Mucosa of stomach (tissue), 1 donor: Measurements from ENCODE around the gene MRPL48.

Experiments used
- H3K27me3 ChIP-seq: one replicate; pipeline ENCODE4 v1.7.0; 2013; ENCODE audit warnings: mild to moderate bottlenecking, low read length; ENCODE audit not compliant: control insufficient read depth, insufficient read depth
- H3K36me3 ChIP-seq: one replicate; pipeline ENCODE4 v1.7.0; 2013; ENCODE audit warnings: low read length; ENCODE audit not compliant: control insufficient read depth, insufficient read depth
- H3K4me1 ChIP-seq: one replicate; pipeline ENCODE4 v1.7.0; 2013; ENCODE audit warnings: mild to moderate bottlenecking, low read length; ENCODE audit not compliant: control insufficient read depth, insufficient read depth
- H3K4me3 ChIP-seq: one replicate; pipeline ENCODE4 v1.7.0; 2013; ENCODE audit warnings: low read length
- H3K9ac ChIP-seq: one replicate; pipeline ENCODE4 v1.7.0; 2013; ENCODE audit warnings: mild to moderate bottlenecking, low read length, moderate library complexity
- H3K9me3 ChIP-seq: one replicate; pipeline ENCODE4 v1.7.0; 2013; ENCODE audit warnings: mild to moderate bottlenecking, low read length, moderate library complexity; ENCODE audit not compliant: control insufficient read depth
- donor health status: Pancreatic carcinoma.

Gene MRPL48

GRCh38 chr11:73808052-73808451, 20.4 kb downstream of the MRPL48 start:
- no peaks in the 10 kb centered on the region for H3K4me1 ChIP-seq
- no peaks in the 10 kb centered on the region for H3K36me3 ChIP-seq
- H3K9me3 ChIP-seq = no peaks in the 10 kb centered on the region
- H3K9ac ChIP-seq = no peak overlapping the region
- H3K27me3 ChIP-seq = no peaks in the 10 kb centered on the region
- no peak overlapping the region for H3K4me3 ChIP-seq

DNA sequence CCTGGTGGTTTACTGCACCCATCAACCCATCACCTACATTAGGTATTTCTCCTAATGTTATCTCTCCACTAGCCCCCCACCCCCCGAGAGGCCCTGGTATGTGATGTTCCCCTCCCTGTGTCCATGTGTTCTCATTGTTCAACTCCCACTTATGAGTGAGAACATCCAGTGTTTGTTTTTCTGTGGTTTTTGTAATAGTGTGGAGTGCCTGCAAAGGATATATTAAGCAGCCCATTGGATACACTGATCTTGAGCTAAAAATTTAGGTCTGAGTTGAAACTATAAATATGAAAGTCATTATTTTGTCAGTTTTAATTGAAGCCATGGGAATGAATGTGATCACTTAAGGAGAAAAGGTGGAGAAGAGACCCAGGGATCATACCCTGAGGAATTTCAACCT, 23.0 kb downstream of the MRPL48 start:
- Histone ChIP-seq H3K9ac (no peak overlapping the region), H3K9me3 (no peaks in the 10 kb centered on the region), H3K4me1 (no peaks in the 10 kb centered on the region), H3K4me3 (no peak overlapping the region), H3K36me3 (no peaks in the 10 kb centered on the region), H3K27me3 (no peaks in the 10 kb centered on the region)

DNA sequence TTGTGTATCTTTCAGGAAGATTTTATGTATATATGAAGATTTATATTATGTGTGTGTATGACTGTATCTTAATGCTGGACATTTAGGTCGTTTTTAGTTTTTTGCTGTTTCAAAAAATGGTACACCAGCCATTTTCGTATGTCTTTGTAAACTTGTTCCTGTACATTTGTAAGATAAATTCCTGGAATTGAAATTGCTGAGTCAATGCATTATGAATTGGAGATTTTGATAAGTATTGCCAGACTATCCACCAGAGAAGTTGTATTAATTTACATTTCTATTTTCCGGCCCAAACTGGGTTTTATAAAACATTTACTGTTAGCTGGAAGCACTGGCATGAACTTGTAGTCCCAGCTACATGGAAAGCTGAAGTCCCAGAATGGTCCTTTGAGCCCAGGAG, 24.6 kb downstream of the MRPL48 start:
- Histone ChIP-seq H3K36me3 (no peaks in the 10 kb centered on the region), H3K27me3 (no peaks in the 10 kb centered on the region), H3K4me1 (no peaks in the 10 kb centered on the region), H3K9ac (no peak overlapping the region), H3K4me3 (no peak overlapping the region), H3K9me3 (no peaks in the 10 kb centered on the region)

DNA sequence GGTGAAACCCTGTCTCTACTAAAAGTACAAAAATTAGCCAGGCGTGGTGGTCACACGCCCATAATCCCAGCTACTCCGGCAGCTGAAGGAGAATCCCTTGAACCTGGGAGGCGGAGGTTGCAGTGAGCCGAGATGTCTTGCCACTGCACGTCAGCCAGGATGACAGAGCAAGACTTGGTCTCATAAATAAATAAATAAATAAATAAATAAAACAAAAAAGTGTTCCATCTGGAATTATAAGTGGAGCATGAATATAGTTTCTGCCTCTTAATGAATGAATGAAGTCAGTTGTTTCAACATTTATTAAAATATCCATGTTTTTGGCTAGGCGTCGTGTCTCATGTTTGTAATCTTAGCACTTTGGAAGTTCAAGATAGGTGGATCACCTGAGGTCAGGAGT, 27.1 kb downstream of the MRPL48 start:
- H3K4me3 ChIP-seq = no peak overlapping the region
- no peaks in the 10 kb centered on the region for H3K9me3 ChIP-seq
- H3K4me1 ChIP-seq = no peaks in the 10 kb centered on the region
- H3K36me3 ChIP-seq = no peaks in the 10 kb centered on the region
- no peak overlapping the region for H3K9ac ChIP-seq
- no peaks in the 10 kb centered on the region for H3K27me3 ChIP-seq

DNA sequence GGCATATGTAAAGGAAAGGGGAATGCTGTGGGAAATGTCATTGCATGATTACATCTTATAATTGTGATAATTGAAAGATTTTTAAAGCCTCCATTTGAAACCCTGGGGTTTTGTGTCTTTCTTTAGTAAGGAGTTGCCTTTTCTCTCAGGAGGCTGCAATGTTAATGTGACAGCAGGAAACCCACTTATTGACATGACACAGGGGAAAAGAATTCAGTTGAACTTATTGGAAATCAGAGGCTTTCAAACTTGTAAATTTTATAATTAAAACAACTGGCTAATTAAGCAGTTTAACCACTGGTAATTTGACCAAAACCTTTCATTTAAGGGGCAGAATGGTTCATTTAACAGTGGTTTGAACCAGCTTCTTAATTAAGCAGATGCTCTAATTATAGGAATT, 31.2 kb downstream of the MRPL48 start:
- no peak overlapping the region for H3K9ac ChIP-seq
- no peaks in the 10 kb centered on the region for H3K27me3 ChIP-seq
- no peaks in the 10 kb centered on the region for H3K9me3 ChIP-seq
- peaks cover 8% of the 10 kb centered on the region for H3K4me1 ChIP-seq
- no peaks in the 10 kb centered on the region for H3K36me3 ChIP-seq
- no peak overlapping the region for H3K4me3 ChIP-seq

GRCh38 chr11:73830261-73830660, 42.6 kb downstream of the MRPL48 start:
- H3K4me1 ChIP-seq = no peaks in the 10 kb centered on the region
- H3K36me3 ChIP-seq = no peaks in the 10 kb centered on the region
- no peaks in the 10 kb centered on the region for H3K9me3 ChIP-seq
- H3K9ac ChIP-seq = no peak overlapping the region
- no peak overlapping the region for H3K4me3 ChIP-seq
- no peaks in the 10 kb centered on the region for H3K27me3 ChIP-seq

DNA sequence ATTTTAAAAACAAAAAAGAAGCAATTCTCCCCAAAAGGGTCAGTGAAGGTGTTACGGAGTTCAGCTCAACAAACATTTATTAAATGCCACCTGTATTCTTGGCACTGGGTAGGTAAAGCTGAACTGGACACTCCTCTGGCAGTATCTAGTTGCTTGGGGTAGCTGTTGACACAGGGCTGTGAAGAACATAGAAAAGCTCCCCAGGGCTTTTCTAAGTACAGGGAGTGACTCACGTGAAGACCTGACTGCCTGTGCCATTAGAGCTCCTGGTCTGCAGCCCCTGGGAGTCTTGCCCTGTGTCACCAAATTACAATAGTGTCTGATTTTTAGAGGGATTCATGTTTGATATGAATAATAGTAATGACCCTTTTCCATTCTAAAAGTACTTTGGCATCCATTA, 45.4 kb downstream of the MRPL48 start:
- Histone ChIP-seq H3K9me3 (no peaks in the 10 kb centered on the region), H3K9ac (no peak overlapping the region), H3K4me3 (no peak overlapping the region), H3K27me3 (no peaks in the 10 kb centered on the region), H3K4me1 (no peaks in the 10 kb centered on the region), H3K36me3 (no peaks in the 10 kb centered on the region)

DNA sequence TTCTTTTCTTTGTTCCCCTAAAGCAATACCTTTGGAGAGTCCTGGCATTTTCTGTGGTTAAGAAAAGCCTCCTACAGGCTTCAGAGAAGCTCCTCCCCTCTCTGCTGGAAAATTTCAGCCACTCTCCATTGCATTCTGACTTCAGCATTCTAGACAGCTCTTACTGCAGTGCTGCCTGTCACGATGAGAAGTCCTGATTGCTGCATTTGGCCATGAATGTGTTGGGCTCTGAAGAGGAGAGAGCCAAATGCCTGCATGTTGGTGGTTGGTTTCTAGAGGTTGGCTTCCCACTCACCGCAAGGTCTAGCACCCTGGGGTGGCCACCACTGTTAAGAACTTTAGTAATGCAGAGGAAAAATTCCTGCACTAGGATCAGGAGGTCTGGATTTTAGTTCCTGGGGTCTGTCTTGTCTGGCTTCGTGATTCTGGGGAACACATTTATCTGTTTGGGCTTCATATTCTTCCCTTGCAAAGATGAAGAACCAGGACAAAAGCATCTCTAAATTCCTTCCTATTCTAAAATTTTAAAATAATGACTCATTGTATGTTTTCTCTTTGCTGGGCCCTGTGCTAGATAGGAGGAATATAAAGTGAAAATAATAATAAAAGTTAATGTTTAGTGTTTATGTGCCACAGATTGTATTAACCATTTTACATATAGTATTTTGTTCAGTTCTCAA, 50.9 kb downstream of the MRPL48 start:
- H3K4me1 ChIP-seq = no peaks in the 10 kb centered on the region
- no peaks in the 10 kb centered on the region for H3K36me3 ChIP-seq
- no peak overlapping the region for H3K4me3 ChIP-seq
- H3K9ac ChIP-seq = no peak overlapping the region
- no peaks in the 10 kb centered on the region for H3K27me3 ChIP-seq
- H3K9me3 ChIP-seq = no peaks in the 10 kb centered on the region

DNA sequence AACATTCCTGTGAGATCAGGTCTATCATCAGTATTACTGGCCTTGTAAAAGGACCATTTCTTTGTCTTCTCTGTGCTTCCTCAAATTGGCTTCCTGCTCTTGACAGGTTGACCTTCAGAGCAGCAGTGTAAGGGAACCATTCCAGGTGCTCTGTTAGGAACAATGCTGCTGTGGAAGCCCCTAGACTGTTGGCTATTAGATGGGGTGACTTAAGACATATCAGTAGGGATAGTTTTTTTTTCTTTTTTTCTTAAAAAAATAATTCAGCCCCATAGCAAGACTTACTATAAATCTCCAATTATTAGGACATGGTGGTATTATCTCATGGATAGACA, 51.4 kb downstream of the MRPL48 start:
- no peak overlapping the region for H3K9ac ChIP-seq
- H3K4me1 ChIP-seq = no peaks in the 10 kb centered on the region
- no peaks in the 10 kb centered on the region for H3K27me3 ChIP-seq
- no peak overlapping the region for H3K4me3 ChIP-seq
- H3K36me3 ChIP-seq = no peaks in the 10 kb centered on the region
- H3K9me3 ChIP-seq = no peaks in the 10 kb centered on the region

DNA sequence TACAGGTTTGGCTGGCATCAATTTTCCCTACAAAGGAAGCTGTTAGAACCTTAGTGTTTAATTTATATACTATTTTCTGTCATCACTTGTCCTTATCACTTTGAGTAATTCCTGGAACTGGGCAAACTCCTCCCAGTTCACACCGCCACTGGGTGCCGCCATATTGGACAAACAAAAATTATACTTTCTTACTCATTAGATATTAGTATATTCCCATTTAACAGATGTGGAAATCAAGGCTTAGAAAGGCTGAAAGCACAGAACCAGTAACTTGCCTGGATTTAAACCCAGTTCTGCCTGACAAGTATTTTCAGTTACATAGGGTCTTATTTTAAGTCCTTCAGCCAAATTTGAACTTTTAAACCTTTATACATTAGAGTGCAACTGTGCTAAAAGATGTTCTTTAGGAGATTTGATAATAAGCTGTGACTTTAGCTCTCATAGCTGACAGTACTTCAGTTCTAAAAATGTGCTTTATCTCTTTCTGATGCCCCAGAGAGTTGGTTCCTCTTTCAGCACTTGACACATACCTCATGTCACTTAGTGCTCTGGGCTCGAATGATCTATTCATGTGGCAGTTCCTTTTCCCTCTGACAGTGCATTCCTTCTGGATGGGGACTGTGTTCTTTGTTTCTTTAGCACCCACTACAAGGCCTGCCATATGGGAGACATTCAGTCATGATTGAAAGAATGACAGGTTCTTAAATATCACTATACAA, 63.5 kb downstream of the MRPL48 start:
- Histone ChIP-seq H3K9ac (no peak overlapping the region), H3K4me3 (no peak overlapping the region), H3K36me3 (no peaks in the 10 kb centered on the region), H3K9me3 (no peaks in the 10 kb centered on the region), H3K4me1 (no peaks in the 10 kb centered on the region), H3K27me3 (no peaks in the 10 kb centered on the region)

GRCh38 chr11:73852049-73852448, 64.4 kb downstream of the MRPL48 start:
- H3K27me3 ChIP-seq = no peaks in the 10 kb centered on the region
- H3K9ac ChIP-seq = no peak overlapping the region
- no peaks in the 10 kb centered on the region for H3K9me3 ChIP-seq

GRCh38 chr11:73854680-73855079, 67.0 kb downstream of the MRPL48 start:
- Histone ChIP-seq H3K4me1 (no peaks in the 10 kb centered on the region), H3K4me3 (no peak overlapping the region), H3K9ac (no peak overlapping the region), H3K27me3 (no peaks in the 10 kb centered on the region), H3K36me3 (no peaks in the 10 kb centered on the region), H3K9me3 (no peaks in the 10 kb centered on the region)

More at GRCh38 chr11:73852049-73852448, 64.4 kb downstream of the MRPL48 start:
- Histone ChIP-seq H3K4me1 (no peaks in the 10 kb centered on the region), H3K4me3 (no peak overlapping the region), H3K36me3 (no peaks in the 10 kb centered on the region)
